ENCODE results near the gene BTN1A1.

BTN1A1 gene, protein sequence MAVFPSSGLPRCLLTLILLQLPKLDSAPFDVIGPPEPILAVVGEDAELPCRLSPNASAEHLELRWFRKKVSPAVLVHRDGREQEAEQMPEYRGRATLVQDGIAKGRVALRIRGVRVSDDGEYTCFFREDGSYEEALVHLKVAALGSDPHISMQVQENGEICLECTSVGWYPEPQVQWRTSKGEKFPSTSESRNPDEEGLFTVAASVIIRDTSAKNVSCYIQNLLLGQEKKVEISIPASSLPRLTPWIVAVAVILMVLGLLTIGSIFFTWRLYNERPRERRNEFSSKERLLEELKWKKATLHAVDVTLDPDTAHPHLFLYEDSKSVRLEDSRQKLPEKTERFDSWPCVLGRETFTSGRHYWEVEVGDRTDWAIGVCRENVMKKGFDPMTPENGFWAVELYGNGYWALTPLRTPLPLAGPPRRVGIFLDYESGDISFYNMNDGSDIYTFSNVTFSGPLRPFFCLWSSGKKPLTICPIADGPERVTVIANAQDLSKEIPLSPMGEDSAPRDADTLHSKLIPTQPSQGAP

DNA sequence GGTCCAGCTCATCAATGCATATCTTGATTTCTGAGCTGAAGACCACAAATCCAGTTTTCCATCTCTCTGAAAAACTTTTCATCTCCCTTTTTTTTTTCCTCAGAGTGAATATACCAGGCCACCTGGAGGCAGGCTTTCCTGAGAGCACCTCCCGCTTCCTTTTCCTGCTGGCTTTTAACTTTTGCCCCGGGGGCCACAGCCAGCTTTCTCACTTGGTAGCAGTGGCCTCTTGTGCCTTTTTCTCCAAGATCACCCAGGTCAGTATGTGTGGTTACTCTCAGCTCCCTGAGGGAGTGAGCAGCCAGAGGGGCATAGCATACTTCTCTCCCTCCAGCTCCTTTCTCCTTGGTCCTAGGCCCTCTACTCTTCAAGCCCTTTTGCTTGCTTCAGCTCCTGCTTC lies at the start of gene BTN1A1:
Gene BTN1A1 (plus strand): TSS at position 202 of the 400 bp plus-strand sequence. CDS start 984 bp downstream, outside the sequence.
- no peak for DNase-seq (ENCODE audit: low read depth)
- H3K4me3 ChIP-seq (replicated peaks; ENCODE audit: low read depth, low read length), result no peak within 1 kb of the TSS
- no peak for TF ChIP-seq CTCF (IDR thresholded peaks at IDR 0.05; ENCODE audit: low read length, missing control alignments)

DNA sequence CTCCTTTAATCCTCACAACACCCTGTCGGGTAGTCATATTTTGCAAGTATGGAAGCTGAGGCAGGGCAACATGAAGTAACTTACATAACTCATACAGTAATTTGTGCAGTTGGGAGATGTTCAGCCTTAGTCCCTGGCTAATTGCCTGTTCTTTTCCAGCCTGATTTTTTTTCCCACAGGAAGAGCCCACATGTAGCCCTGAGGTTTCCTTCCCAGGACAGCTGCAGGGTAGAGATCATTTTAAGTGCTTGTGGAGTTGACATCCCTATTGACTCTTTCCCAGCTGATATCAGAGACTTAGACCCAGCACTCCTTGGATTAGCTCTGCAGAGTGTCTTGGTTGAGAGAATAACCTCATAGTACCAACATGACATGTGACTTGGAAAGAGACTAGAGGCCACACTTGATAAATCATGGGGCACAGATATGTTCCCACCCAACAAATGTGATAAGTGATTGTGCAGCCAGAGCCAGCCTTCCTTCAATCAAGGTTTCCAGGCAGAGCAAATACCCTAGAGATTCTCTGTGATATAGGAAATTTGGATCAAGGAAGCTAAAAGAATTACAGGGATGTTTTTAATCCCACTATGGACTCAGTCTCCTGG lies 47.4 kb upstream of the BTN1A1 start:
- no peak overlapping the region for H3K4me3 ChIP-seq (replicated peaks; ENCODE audit: low read depth, low read length)
- DNase-seq (ENCODE audit: low read depth), result no peak
- no peak for TF ChIP-seq CTCF (IDR thresholded peaks at IDR 0.05; ENCODE audit: low read length, missing control alignments)

DNA sequence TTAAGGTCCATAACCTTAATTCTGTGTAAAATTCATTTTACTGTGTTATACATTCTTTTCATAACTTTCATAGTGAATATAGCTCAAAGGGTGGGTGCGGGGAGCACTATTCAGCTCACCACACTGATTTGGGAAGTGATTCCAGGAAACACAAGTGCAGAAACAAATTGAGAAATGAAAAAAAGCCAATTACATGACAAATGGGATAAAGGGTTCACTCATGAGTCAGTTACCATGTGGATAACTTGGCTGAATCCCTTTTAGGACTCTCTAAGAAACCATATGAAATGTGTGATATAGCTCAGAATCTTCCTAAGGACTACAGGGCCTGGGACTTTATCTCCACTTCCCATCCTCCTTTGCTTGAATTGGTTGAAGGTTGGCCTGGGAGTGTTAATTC lies 45.5 kb upstream of the BTN1A1 start:
- TF ChIP-seq CTCF (IDR thresholded peaks at IDR 0.05; ENCODE audit: low read length, missing control alignments), result no peak
- no peak for DNase-seq (ENCODE audit: low read depth)
- no peak overlapping the region for H3K4me3 ChIP-seq (replicated peaks; ENCODE audit: low read depth, low read length)

GRCh38 chr6:26455357-26455970 lies 44.6 kb upstream of the BTN1A1 start:
- TF ChIP-seq CTCF (IDR thresholded peaks at IDR 0.05; ENCODE audit: low read length, missing control alignments), result no peak
- no peak for DNase-seq (ENCODE audit: low read depth)
- H3K4me3 ChIP-seq (replicated peaks; ENCODE audit: low read depth, low read length), result no peak overlapping the region

DNA sequence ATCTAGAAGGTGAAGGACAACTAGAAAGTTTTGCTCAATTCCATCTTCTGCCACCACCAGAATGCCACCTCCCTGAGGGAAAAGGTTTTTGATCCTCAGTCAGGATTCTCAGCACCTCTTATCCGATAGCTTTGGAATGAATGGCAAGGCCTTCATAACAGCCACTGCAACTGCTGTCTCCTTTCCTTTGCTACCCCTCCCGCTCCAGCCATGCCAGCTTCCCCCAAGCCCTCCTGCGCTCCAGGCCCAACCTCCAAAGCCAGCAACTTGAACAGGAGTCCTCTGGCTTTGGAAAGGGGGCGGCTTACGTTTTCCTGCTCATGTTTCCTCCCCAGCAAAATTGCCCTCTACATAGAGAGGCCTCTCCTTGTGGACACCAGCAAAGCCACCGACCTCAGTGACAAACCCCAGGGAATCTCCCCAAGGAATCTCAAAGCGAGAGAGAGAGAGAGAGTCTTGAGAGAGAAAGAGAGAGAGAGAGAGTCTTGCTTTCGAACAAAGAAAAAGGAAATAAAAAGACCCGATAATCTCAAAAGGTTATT lies 42.8 kb upstream of the BTN1A1 start:
- no peak for DNase-seq (ENCODE audit: low read depth)
- peak overlapping the region; percentile 99 for H3K4me3 ChIP-seq (replicated peaks; ENCODE audit: low read depth, low read length)
- no peak for TF ChIP-seq CTCF (IDR thresholded peaks at IDR 0.05; ENCODE audit: low read length, missing control alignments)

GRCh38 chr6:26457806-26458688 lies 42.1 kb upstream of the BTN1A1 start, which contains the start of gene BTN2A1:
TSS of gene BTN2A1 (plus strand) at chr6:26457955. CDS start at chr6:26458637, 682 bp downstream.
- DNase-seq (ENCODE audit: low read depth), result peak; percentile 96
- TF ChIP-seq CTCF (IDR thresholded peaks at IDR 0.05; ENCODE audit: low read length, missing control alignments), result no peak
- peak within 1 kb of the TSS; percentile 99 for H3K4me3 ChIP-seq (replicated peaks; ENCODE audit: low read depth, low read length)

All from fibroblast of pulmonary artery (primary cell).